ENCODE results near the gene DOC2B.
"Not testable (repeated sequence)": the region's sequence is repeated elsewhere in the genome, so short reads cannot be mapped to it uniquely, and the experiment has no call there.

DOC2B gene

GRCh38 chr17:208429-208828 lies 27.0 kb upstream of the DOC2B start:
- no peak for DNase-seq (ENCODE audit: extremely low spot score)
- CTCF ChIA-PET = no interaction called here
- POLR2A ChIA-PET = no interaction called here
- TF ChIP-seq ARNT (IDR thresholded peaks at IDR 0.05) = no peak
- no peak for TF ChIP-seq L3MBTL2 (conservative IDR thresholded peaks at IDR 0.05)
- no peak for TF ChIP-seq FOXK2 (IDR thresholded peaks at IDR 0.05)
- TF ChIP-seq ZNF384 (IDR thresholded peaks at IDR 0.05) = no peak
- TF ChIP-seq SP1 (IDR thresholded peaks at IDR 0.05) = no peak
- no peak for TF ChIP-seq NFRKB (IDR thresholded peaks at IDR 0.05)
- no peak for TF ChIP-seq FOXA1 (IDR thresholded peaks at IDR 0.05)
- no peak for TF ChIP-seq FOXM1 (IDR thresholded peaks at IDR 0.05; ENCODE audit: borderline replicate concordance)
- TF ChIP-seq CTBP1 (IDR thresholded peaks at IDR 0.05; ENCODE audit: borderline replicate concordance) = no peak
- no peak for TF ChIP-seq HDGF (IDR thresholded peaks at IDR 0.05; ENCODE audit: borderline replicate concordance)
- TF ChIP-seq LEF1 (IDR thresholded peaks at IDR 0.05; ENCODE audit: borderline replicate concordance) = no peak
- TF ChIP-seq TARDBP (IDR thresholded peaks at IDR 0.05) = no peak

- CTCF ChIA-PET = no interaction called here
- POLR2A ChIA-PET = no interaction called here
- no peak for DNase-seq (ENCODE audit: extremely low spot score)
- TF ChIP-seq FOXM1 (IDR thresholded peaks at IDR 0.05; ENCODE audit: borderline replicate concordance) (no peak), ARNT (IDR thresholded peaks at IDR 0.05) (no peak), FOXK2 (IDR thresholded peaks at IDR 0.05) (no peak), CTBP1 (IDR thresholded peaks at IDR 0.05; ENCODE audit: borderline replicate concordance) (no peak)
Measured at GRCh38 chr17:207775-208174, 26.3 kb upstream of the DOC2B start.

- POLR2A ChIA-PET = no interaction called here
- CTCF ChIA-PET = no interaction called here
- DNase-seq (ENCODE audit: extremely low spot score) = no peak
Measured at GRCh38 chr17:206941-207560, 25.6 kb upstream of the DOC2B start.

GRCh38 chr17:206484-206883 lies 25.0 kb upstream of the DOC2B start:
- CTCF ChIA-PET, POLR2A ChIA-PET: not testable (repeated sequence)

More at GRCh38 chr17:206941-207560, 25.6 kb upstream of the DOC2B start:
- TF ChIP-seq LEF1 (IDR thresholded peaks at IDR 0.05; ENCODE audit: borderline replicate concordance) (no peak), FOXM1 (IDR thresholded peaks at IDR 0.05; ENCODE audit: borderline replicate concordance) (no peak), L3MBTL2 (conservative IDR thresholded peaks at IDR 0.05) (no peak), ARNT (IDR thresholded peaks at IDR 0.05) (no peak), CTBP1 (IDR thresholded peaks at IDR 0.05; ENCODE audit: borderline replicate concordance) (no peak), ZNF384 (IDR thresholded peaks at IDR 0.05) (no peak), FOXA1 (IDR thresholded peaks at IDR 0.05) (no peak), PKNOX1 (IDR thresholded peaks at IDR 0.05) (no peak), ELF4 (IDR thresholded peaks at IDR 0.05) (no peak), BHLHE40 (IDR thresholded peaks at IDR 0.05; ENCODE audit: borderline replicate concordance) (no peak), FOXK2 (IDR thresholded peaks at IDR 0.05) (no peak), SP1 (IDR thresholded peaks at IDR 0.05) (no peak), SUZ12 (IDR thresholded peaks at IDR 0.05) (no peak), TARDBP (IDR thresholded peaks at IDR 0.05) (no peak), HDGF (IDR thresholded peaks at IDR 0.05; ENCODE audit: borderline replicate concordance) (no peak), NFRKB (IDR thresholded peaks at IDR 0.05) (no peak)

GRCh38 chr17:205817-206216 lies 24.4 kb upstream of the DOC2B start:
- POLR2A ChIA-PET = no interaction called here
- CTCF ChIA-PET = no interaction called here
- no peak for DNase-seq (ENCODE audit: extremely low spot score)
- TF ChIP-seq SP1 (IDR thresholded peaks at IDR 0.05) (no peak), HDGF (IDR thresholded peaks at IDR 0.05; ENCODE audit: borderline replicate concordance) (no peak), CTBP1 (IDR thresholded peaks at IDR 0.05; ENCODE audit: borderline replicate concordance) (no peak), FOXK2 (IDR thresholded peaks at IDR 0.05) (no peak), BHLHE40 (IDR thresholded peaks at IDR 0.05; ENCODE audit: borderline replicate concordance) (no peak), SUZ12 (IDR thresholded peaks at IDR 0.05) (no peak), NFRKB (IDR thresholded peaks at IDR 0.05) (no peak), FOXA1 (IDR thresholded peaks at IDR 0.05) (no peak), ARNT (IDR thresholded peaks at IDR 0.05) (no peak), L3MBTL2 (conservative IDR thresholded peaks at IDR 0.05) (no peak), TARDBP (IDR thresholded peaks at IDR 0.05) (no peak), ZNF384 (IDR thresholded peaks at IDR 0.05) (no peak), FOXM1 (IDR thresholded peaks at IDR 0.05; ENCODE audit: borderline replicate concordance) (no peak), LEF1 (IDR thresholded peaks at IDR 0.05; ENCODE audit: borderline replicate concordance) (no peak), ELF4 (IDR thresholded peaks at IDR 0.05) (no peak), PKNOX1 (IDR thresholded peaks at IDR 0.05) (no peak)

More at GRCh38 chr17:206484-206883, 25.0 kb upstream of the DOC2B start:
- not testable (repeated sequence) for DNase-seq (ENCODE audit: extremely low spot score)

- ChIA-PET CTCF (no interaction called here), POLR2A (no interaction called here)
- TF ChIP-seq LEF1 (IDR thresholded peaks at IDR 0.05; ENCODE audit: borderline replicate concordance) (no peak), TARDBP (IDR thresholded peaks at IDR 0.05) (no peak), CTBP1 (IDR thresholded peaks at IDR 0.05; ENCODE audit: borderline replicate concordance) (no peak), FOXA1 (IDR thresholded peaks at IDR 0.05) (no peak), SP1 (IDR thresholded peaks at IDR 0.05) (no peak), BHLHE40 (IDR thresholded peaks at IDR 0.05; ENCODE audit: borderline replicate concordance) (no peak), L3MBTL2 (conservative IDR thresholded peaks at IDR 0.05) (no peak), NFRKB (IDR thresholded peaks at IDR 0.05) (no peak)
- no peak for DNase-seq (ENCODE audit: extremely low spot score)
Measured at GRCh38 chr17:205148-205669, 23.8 kb upstream of the DOC2B start.
